Cardiac muscle cell (in vitro differentiated cells and primary cell): Measurements from ENCODE around the gene TMEM233. TPM values are rescaled to one million over a fixed set of nuclear protein-coding genes. Genes with fewer than 3 reads are reported as not detected.
"Not testable (repeated sequence)": the region's sequence is repeated elsewhere in the genome, so short reads cannot be mapped to it uniquely, and the experiment has no call there.

Experiments used
- DNase-seq, 2 donors: peaks; one replicate each; pipeline versions ENCODE4 v3.0.0 to v3.0.0-alpha.2; 2010 to 2017; ENCODE audit warnings: low read depth in 1 of 2, low spot score in 1 of 2
- H3K27ac ChIP-seq: fragments of 200-600 bp; sonication (generic); 2 replicates; pipeline ENCODE4 v1.5.1; 2016
- H3K27me3 ChIP-seq: fragments of 200-600 bp; sonication (generic); 2 replicates; pipeline ENCODE4 v1.6.0; 2016; ENCODE audit warnings: control low read depth
- H3K36me3 ChIP-seq: fragments of 200-600 bp; sonication (generic); 2 replicates; pipeline ENCODE4 v1.5.1; 2016; ENCODE audit warnings: control low read depth
- H3K4me1 ChIP-seq: fragments of 200-600 bp; sonication (generic); 2 replicates; pipeline ENCODE4 v1.8.1; 2017; ENCODE audit warnings: low read depth, mild to moderate bottlenecking, mixed run types
- H3K4me3 ChIP-seq: fragments of 200-600 bp; sonication (generic); 2 replicates; pipeline ENCODE4 v1.5.1; 2016; ENCODE audit warnings: mild to moderate bottlenecking
- H3K9me3 ChIP-seq: fragments of 200-600 bp; sonication (generic); 2 replicates; pipeline ENCODE4 v1.5.1; 2017; ENCODE audit warnings: low read depth, mild to moderate bottlenecking, control low read depth
- CTCF ChIP-seq: IDR thresholded peaks from 2 replicates; pipeline ENCODE4 v1.5.1; 2012; ENCODE audit warnings: low read depth, mild to moderate bottlenecking, low read length
- polyA plus RNA-seq: library from polyadenylated mRNA; unstranded; fragments of >200 nt; fragmentation: Nextera tagmentation; extraction: Ambion mirVana; gene quantifications from 2 replicates; pipeline ENCODE4 v1.2.1, GENCODE V29; 2016
- total RNA-seq: library from RNA; depleted of rRNA; stranded (reverse); fragments of >200 nt; gene quantifications from 2 replicates; pipeline ENCODE4 v1.2.3, GENCODE V29; 2016

The TMEM233 gene
- total and polyA plus RNA-seq, 2 experiments from 2014 or later, result 0.06 TPM; not detected in 1

DNA sequence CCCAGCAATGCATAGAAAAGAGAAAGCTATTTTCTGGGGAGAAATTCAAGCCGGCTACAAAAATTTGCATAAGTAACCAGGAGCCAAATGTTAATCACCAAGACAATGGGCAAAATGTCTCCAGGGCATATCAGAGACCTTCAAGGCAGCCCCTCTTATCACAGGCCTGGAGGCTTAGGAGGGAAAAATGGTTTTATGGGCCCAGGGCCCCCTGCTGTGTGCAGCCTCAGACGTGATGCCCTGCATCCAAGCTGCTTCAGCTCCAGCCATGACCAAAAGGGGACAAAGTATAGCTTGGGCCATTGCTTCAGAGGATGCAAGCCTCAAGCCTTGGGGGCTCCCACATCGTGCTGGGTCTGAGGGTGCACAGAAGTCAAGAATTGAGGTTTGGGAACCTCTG is 15.8 kb downstream of the TMEM233 start:
- no peak for DNase-seq
- Histone ChIP-seq H3K4me1 (no peaks in the 10 kb centered on the region), H3K27ac (no peak overlapping the region), H3K36me3 (no peaks in the 10 kb centered on the region), H3K4me3 (no peak overlapping the region), H3K27me3 (no peaks in the 10 kb centered on the region), H3K9me3 (no peaks in the 10 kb centered on the region)
- TF ChIP-seq CTCF, result no peak

DNA sequence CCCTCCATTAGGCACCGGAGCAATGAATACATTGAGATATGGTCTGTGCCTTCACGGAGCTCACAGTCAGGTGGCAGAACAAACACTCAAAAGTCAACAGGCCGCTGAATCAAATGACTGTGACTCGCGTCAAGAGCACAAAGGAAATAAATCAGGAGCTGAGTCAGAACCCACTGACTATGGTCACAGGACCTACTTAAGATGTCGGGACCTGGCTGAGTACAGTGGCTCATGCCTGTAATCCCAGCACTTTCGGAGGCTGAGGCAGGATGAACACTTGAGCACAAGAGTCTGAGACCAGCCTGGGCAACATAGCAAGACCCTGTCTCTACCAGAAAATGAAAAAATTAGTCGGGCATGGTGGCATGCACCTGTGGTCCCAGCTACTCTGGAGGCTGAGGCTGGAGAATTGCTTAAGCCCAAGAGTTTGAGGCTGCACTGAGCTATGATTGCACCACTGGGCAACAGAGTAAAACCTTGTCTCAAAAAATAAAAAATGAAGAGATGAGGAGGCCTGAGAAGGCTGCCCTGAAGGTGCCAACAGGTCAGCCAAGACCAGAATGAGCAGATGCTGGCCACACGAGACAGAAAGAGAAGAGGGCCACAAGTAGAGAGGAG is 19.9 kb downstream of the TMEM233 start:
- no peak overlapping the region for H3K4me3 ChIP-seq
- no peak for TF ChIP-seq CTCF
- DNase-seq, result no peak

GRCh38 chr12:119614705-119615104 is 21.1 kb downstream of the TMEM233 start:
- Histone ChIP-seq H3K27me3 (no peaks in the 10 kb centered on the region), H3K36me3 (no peaks in the 10 kb centered on the region), H3K27ac (no peak overlapping the region), H3K4me1 (no peaks in the 10 kb centered on the region), H3K4me3 (no peak overlapping the region), H3K9me3 (no peaks in the 10 kb centered on the region)
- no peak for TF ChIP-seq CTCF
- no peak for DNase-seq

More for the DNA sequence above, 19.9 kb downstream of the TMEM233 start:
- Histone ChIP-seq H3K36me3 (no peaks in the 10 kb centered on the region), H3K27me3 (no peaks in the 10 kb centered on the region), H3K9me3 (no peaks in the 10 kb centered on the region), H3K27ac (no peak overlapping the region), H3K4me1 (no peaks in the 10 kb centered on the region)

DNA sequence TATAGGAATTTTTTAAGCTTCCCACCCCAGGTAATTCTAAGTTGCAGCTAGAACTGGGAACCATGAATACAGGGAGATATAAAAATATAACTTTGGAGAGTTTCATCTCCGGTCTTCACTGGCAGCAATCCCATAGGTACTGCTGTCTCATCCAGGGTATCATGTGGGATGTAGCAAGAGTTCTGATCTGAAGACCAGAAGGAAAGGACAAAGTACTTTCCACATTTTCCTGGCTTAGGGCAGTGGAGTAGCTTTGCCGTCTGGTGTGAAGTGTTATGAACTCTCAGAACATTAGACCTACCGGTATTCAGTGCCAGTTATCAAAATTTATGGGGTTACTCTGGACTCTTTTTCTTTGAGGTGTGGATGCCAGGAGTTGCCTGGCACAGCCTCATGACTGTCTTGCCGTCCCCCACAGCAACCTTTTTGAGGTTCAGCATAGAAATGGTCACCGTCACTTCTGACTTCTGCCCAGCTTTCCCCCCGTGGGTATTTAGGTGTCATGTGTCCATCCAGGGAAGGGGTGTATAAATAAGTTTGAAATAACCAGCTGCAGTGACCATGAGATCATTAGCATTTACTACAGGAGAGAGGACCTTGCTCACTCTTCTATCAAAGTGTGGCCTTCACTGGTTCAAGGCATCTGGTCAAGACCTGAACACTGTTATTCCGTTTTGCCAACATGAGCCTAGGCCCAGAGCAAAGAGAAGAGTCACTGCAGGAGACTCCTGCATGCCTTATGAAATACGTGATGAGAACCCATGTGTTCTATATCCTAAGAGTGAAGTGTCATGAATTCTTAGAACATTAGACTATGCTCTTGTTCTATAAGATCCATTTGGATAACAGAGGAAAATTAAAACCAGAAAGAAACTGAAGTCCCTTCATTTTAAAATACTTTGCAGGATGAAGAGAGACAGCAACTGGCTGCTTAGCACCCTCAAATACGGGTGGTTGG is 22.2 kb downstream of the TMEM233 start:
- no peak for DNase-seq
- Histone ChIP-seq H3K9me3 (no peaks in the 10 kb centered on the region), H3K27ac (no peak overlapping the region), H3K36me3 (no peaks in the 10 kb centered on the region), H3K27me3 (no peaks in the 10 kb centered on the region), H3K4me3 (no peak overlapping the region), H3K4me1 (no peaks in the 10 kb centered on the region)
- no peak for TF ChIP-seq CTCF

DNA sequence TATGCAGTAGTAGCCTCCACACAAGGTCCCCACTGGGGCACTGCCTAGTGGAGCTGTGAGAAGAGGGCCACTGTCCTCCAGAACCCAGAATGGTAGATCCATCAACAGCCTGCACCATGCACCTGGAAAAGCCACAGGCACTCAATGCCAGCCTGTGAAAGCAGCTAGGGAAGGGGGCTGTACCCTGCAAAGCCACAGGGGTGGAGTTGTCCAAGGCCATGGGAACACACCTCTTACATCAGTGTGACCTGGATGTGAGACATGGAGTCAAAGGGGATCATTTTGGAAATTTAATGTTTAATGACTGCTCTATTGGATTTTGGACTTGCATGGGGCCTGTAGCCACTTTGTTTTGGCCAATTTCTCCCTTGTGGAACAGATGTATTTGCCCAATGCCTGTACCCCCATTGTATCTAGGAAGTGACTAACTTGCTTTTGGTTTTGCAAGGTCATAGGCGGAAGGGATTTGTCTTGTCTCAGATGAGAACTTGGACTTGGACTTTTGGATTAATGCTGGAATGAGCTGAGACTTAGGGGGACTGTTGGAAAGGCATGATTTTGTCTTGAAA is 24.8 kb downstream of the TMEM233 start:
- H3K27ac ChIP-seq, H3K36me3 ChIP-seq, H3K4me1 ChIP-seq, H3K4me3 ChIP-seq, H3K9me3 ChIP-seq, DNase-seq: not testable (repeated sequence)
- peaks cover 18% of the 10 kb centered on the region for H3K27me3 ChIP-seq

- Histone ChIP-seq H3K36me3 (no peaks in the 10 kb centered on the region), H3K9me3 (no peaks in the 10 kb centered on the region), H3K4me3 (no peak overlapping the region), H3K4me1 (no peaks in the 10 kb centered on the region), H3K27me3 (peaks cover 18% of the 10 kb centered on the region), H3K27ac (no peak overlapping the region)
- TF ChIP-seq CTCF, result no peak
- DNase-seq, result no peak
Observed at GRCh38 chr12:119620490-119620889, 26.9 kb downstream of the TMEM233 start.
